Aorta (tissue), 5 donors: Measurements from ENCODE around the gene B4GALNT1. TPM values are rescaled to one million over a fixed set of nuclear protein-coding genes. Genes with fewer than 3 reads are reported as not detected.

Experiments used
- ATAC-seq: fragments of 200-7000 bp; cut with Tn5 transposase; one replicate; pipeline ENCODE4 v1.9.1; 2022; ENCODE audit warnings: moderate library complexity; ENCODE audit not compliant: low FRiP score
- DNase-seq, 2 donors: peaks; one replicate each; pipeline ENCODE4 v3.0.0-alpha.2; 2020
- H3K27ac ChIP-seq, 2 donors: one replicate each; pipeline ENCODE4 v1.5.1; 2013; ENCODE audit warnings: low read length in 2 of 2, mild to moderate bottlenecking in 2 of 2, moderate library complexity in 2 of 2, control low read depth in 1 of 2, inconsistent platforms in 1 of 2, low read depth in 1 of 2
- H3K27me3 ChIP-seq, 2 donors: one replicate each; pipeline ENCODE4 v1.6.1; 2013; ENCODE audit warnings: control low read depth in 1 of 2, low read length in 1 of 2, mild to moderate bottlenecking in 1 of 2, moderate library complexity in 1 of 2; ENCODE audit not compliant: insufficient read depth in 2 of 2, control insufficient read depth in 1 of 2
- H3K36me3 ChIP-seq, 2 donors: one replicate each; pipeline ENCODE4 v1.6.1; 2013; ENCODE audit warnings: control low read depth in 1 of 2, low read length in 1 of 2, mild to moderate bottlenecking in 1 of 2; ENCODE audit not compliant: insufficient read depth in 2 of 2, control insufficient read depth in 1 of 2
- H3K4me1 ChIP-seq, 2 donors: one replicate each; pipeline ENCODE4 v1.6.1; 2013; ENCODE audit warnings: low read length in 2 of 2, control low read depth in 1 of 2, mild to moderate bottlenecking in 1 of 2, moderate library complexity in 1 of 2; ENCODE audit not compliant: insufficient read depth in 2 of 2, control insufficient read depth in 1 of 2
- H3K4me3 ChIP-seq, 2 donors: one replicate each; pipeline ENCODE4 v1.5.1; 2013; ENCODE audit warnings: low read length in 2 of 2, control low read depth in 1 of 2, mild to moderate bottlenecking in 1 of 2
- H3K9me3 ChIP-seq: one replicate; pipeline ENCODE4 v1.6.1; 2013; ENCODE audit warnings: mild to moderate bottlenecking, low read length; ENCODE audit not compliant: control insufficient read depth
- WGBS, 2 donors: extraction: QIAGEN DNeasy Blood & Tissue Kit; methylation state at CpG; one replicate each; pipeline ENCODE4 v1.1.7; 2013; 5-methylcytosine and 5-hydroxymethylcytosine counted together
- intact Hi-C, 2 donors: fragments of 100-400 bp; cut with DNase I; formaldehyde crosslinking; loops; one replicate each; pipeline versions ENCODE4 v1.14.2 to v1.15.0; 2022
- polyA plus RNA-seq, 2 donors: library from polyadenylated mRNA; stranded (reverse); fragments of 200-250 nt; gene quantifications; one replicate each; pipeline ENCODE4 v1.2.3, GENCODE V29; 2013
- total RNA-seq, 2 donors: library from RNA; stranded (reverse); fragmentation: NEBNext Ultra II Directional; extraction: Animal tissue kit (Norgen Biotek cat#: 25700); gene quantifications; one replicate each; pipeline ENCODE4 v1.2.1, GENCODE V29; 2021
- donor health status: healthy with polysubstance abuse.
- donor health status: Bipolar disorder and iron deficiency.
- donor health status: DM: no; HTN: no; CAD: no.
- donor health status: DM: no; HTN: no; CAD: no.
- donor health status: DM: yes; HTN: yes; CAD: no.

B4GALNT1 gene
- total and polyA plus RNA-seq, 4 donors, result 1.0 to 6.5 (median 4.4) TPM

GRCh38 chr12:57624441-57625220 is 8.4 kb downstream of the B4GALNT1 start:
- WGBS, 2 donors, result 87 to 90% methylated on average over 8 of the region's 8 CpGs
- DNase-seq, result no peak
- Histone ChIP-seq H3K9me3 (no peaks in the 10 kb centered on the region), H3K36me3 (no peaks in the 10 kb centered on the region), H3K27ac (no peak overlapping the region), H3K4me3 (no peak overlapping the region), H3K27me3 (no peaks in the 10 kb centered on the region), H3K4me1 (no peaks in the 10 kb centered on the region)
- intact Hi-C loops, result no loop called here
- ATAC-seq, result no peak

GRCh38 chr12:57623811-57624390 is 9.1 kb downstream of the B4GALNT1 start:
- ATAC-seq (no peak), DNase-seq (no peak)
- H3K4me1 ChIP-seq, result no peaks in the 10 kb centered on the region
- no peaks in the 10 kb centered on the region for H3K36me3 ChIP-seq
- 81 to 82% methylated on average over 5 of the region's 5 CpGs for WGBS, 2 donors
- no peak overlapping the region for H3K27ac ChIP-seq
- H3K27me3 ChIP-seq, result no peaks in the 10 kb centered on the region
- intact Hi-C loops, result no loop called here
- no peaks in the 10 kb centered on the region for H3K9me3 ChIP-seq
- no peak overlapping the region for H3K4me3 ChIP-seq

GRCh38 chr12:57623385-57623784 is 9.6 kb downstream of the B4GALNT1 start:
- Histone ChIP-seq H3K4me1 (no peaks in the 10 kb centered on the region), H3K36me3 (no peaks in the 10 kb centered on the region), H3K4me3 (no peak overlapping the region), H3K9me3 (no peaks in the 10 kb centered on the region), H3K27ac (no peak overlapping the region), H3K27me3 (no peaks in the 10 kb centered on the region)
- intact Hi-C loops, result no loop called here
- DNase-seq (no peak), ATAC-seq (no peak)
- WGBS, 2 donors, result 91 to 96% methylated on average over 2 of the region's 2 CpGs

GRCh38 chr12:57622293-57623245 is 10.4 kb downstream of the B4GALNT1 start:
- DNase-seq (no peak), ATAC-seq (no peak)
- Histone ChIP-seq H3K27ac (no peak overlapping the region), H3K27me3 (no peaks in the 10 kb centered on the region), H3K36me3 (no peaks in the 10 kb centered on the region), H3K4me1 (no peaks in the 10 kb centered on the region), H3K9me3 (no peaks in the 10 kb centered on the region), H3K4me3 (no peak overlapping the region)
- WGBS, 2 donors, result 91 to 92% methylated on average over 9 of the region's 9 CpGs
- intact Hi-C loops, result no loop called here

GRCh38 chr12:57621497-57622292 is 11.3 kb downstream of the B4GALNT1 start:
- Histone ChIP-seq H3K4me1 (no peaks in the 10 kb centered on the region), H3K36me3 (no peaks in the 10 kb centered on the region), H3K9me3 (no peaks in the 10 kb centered on the region), H3K4me3 (peak overlapping the region in 1 of 2 donors; percentile 14), H3K27me3 (no peaks in the 10 kb centered on the region), H3K27ac (no peak overlapping the region)
- WGBS, 2 donors, result 3 to 6% methylated on average over 40 to 49 of the region's 49 CpGs
- ATAC-seq (peak; percentile 80), DNase-seq (peak; percentile 71 to 92)
- intact Hi-C loops, result loop anchor here (1.0 to 2.0 kb wide), 2 partner anchors 38 to 39 kb away; no protein-coding TSS in a partner anchor

GRCh38 chr12:57620936-57621496 is 12.0 kb downstream of the B4GALNT1 start:
- intact Hi-C loops, result loop anchor here (1.0 to 2.0 kb wide), 2 partner anchors 38 kb away; no protein-coding TSS in a partner anchor
- WGBS, 2 donors, result 26 to 32% methylated on average over 42 of the region's 42 CpGs
- H3K27ac ChIP-seq, result no peak overlapping the region
- peak overlapping the region in 1 of 2 donors; percentile 14 for H3K4me3 ChIP-seq
- ATAC-seq (no peak), DNase-seq (no peak)
- no peaks in the 10 kb centered on the region for H3K4me1 ChIP-seq
- H3K27me3 ChIP-seq, result no peaks in the 10 kb centered on the region
- H3K36me3 ChIP-seq, result peaks cover 0 to 3% of the 10 kb centered on the region in 2 donors
- no peaks in the 10 kb centered on the region for H3K9me3 ChIP-seq

GRCh38 chr12:57620245-57620935 is 12.6 kb downstream of the B4GALNT1 start:
- DNase-seq, result no peak
- peaks cover 0 to 7% of the 10 kb centered on the region in 2 donors for H3K36me3 ChIP-seq
- H3K27me3 ChIP-seq, result no peaks in the 10 kb centered on the region
- no peak for ATAC-seq
- H3K27ac ChIP-seq, result no peak overlapping the region
- no peak overlapping the region for H3K4me3 ChIP-seq
- intact Hi-C loops, result loop anchor here in 1 of 2 donors (2.0 kb wide), 1 partner anchor 38 kb away; no protein-coding TSS in a partner anchor
- no peaks in the 10 kb centered on the region for H3K9me3 ChIP-seq
- H3K4me1 ChIP-seq, result no peaks in the 10 kb centered on the region
- WGBS, 2 donors, result 79 to 85% methylated on average over 13 of the region's 13 CpGs
